HG02623 (cell line): Measurements from ENCODE around the gene RPTOR.

Experiments used
- ATAC-seq: cut with Tn5 transposase; IDR thresholded peaks from one replicate; pipeline ENCODE4 v1.9.1; 2021; ENCODE audit warnings: moderate library complexity; ENCODE audit not compliant: unreplicated experiment

RPTOR gene

DNA sequence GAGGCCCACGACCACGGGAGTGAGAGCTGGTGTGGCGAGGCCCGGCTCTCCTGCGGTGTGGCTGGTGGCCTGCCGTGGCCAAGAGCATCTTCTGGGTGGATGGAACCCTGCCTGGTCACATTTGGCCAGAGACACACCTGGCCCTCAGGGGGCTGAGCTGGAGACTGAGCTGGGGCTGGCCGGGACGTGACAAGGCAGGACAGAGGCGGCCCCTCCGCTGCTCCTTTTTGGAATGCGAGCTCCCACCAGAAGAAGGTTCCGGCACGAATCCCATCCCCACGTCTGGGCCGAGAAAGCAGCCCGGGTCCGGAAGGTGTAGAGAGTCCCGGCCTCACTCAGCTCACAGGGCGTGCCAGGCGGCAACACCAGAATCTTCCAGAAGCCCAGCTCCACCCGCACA is 421.0 kb downstream of the RPTOR start:
- no peak for ATAC-seq

DNA sequence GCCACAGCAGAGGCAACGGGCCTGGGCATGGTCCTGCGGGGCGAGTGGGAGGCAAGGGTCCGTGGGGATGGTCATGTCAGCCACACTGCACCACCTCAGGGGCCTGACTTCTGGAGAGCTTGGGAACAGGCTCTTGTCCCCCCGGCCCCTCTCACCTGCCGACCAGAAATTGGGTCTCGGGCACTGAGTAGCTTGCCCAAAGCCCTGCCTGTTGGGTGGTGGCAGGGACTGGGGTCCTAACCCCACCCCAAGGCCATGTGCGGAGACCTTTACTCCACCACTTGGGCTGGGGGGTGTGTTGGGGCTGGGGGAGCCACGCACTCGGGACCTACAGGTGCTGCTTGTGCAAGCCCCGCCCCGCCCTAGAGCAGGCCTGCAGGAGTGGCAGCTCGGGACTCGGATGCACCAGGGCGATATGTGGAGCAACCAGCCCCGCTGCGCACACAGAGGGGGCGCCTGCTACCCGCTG is 422.8 kb downstream of the RPTOR start:
- no peak for ATAC-seq

GRCh38 chr17:80968602-80969029 is 424.0 kb downstream of the RPTOR start:
- ATAC-seq = no peak

DNA sequence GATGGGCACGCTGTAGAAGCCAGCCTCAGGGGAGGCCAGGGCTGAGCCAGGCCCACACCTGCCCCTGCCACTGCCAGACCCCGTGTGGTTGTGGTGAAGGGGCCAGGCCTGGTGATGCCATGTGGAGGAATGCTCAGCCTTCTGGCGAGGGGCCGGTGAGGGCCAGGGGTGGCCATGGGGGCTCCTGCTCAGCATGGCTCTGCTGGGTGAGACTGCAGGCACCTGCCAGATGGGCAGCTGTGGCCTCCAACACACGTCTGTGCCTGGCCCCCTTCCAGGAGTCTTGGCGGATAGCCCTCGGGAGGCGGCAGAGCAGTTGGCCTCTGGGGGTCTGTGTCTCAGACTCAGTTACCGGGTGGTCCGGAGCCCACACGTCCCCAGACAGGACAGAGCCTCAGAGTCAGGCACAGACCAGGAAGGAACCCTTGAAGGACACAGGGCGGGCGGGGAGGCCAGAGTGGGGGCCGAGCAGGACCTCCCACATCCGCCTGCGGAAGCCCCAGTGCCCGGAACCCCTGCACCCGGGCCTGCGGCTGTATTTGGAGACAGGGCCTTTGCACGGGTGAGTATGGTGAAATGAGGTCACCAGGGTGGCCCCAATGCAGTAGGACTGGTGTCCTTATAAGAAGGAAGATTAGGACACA is 424.5 kb downstream of the RPTOR start:
- ATAC-seq = no peak

- no peak for ATAC-seq
Measured at GRCh38 chr17:80969674-80970043, 425.0 kb downstream of the RPTOR start.

GRCh38 chr17:80970044-80970761 is 425.6 kb downstream of the RPTOR start:
- ATAC-seq = no peak

DNA sequence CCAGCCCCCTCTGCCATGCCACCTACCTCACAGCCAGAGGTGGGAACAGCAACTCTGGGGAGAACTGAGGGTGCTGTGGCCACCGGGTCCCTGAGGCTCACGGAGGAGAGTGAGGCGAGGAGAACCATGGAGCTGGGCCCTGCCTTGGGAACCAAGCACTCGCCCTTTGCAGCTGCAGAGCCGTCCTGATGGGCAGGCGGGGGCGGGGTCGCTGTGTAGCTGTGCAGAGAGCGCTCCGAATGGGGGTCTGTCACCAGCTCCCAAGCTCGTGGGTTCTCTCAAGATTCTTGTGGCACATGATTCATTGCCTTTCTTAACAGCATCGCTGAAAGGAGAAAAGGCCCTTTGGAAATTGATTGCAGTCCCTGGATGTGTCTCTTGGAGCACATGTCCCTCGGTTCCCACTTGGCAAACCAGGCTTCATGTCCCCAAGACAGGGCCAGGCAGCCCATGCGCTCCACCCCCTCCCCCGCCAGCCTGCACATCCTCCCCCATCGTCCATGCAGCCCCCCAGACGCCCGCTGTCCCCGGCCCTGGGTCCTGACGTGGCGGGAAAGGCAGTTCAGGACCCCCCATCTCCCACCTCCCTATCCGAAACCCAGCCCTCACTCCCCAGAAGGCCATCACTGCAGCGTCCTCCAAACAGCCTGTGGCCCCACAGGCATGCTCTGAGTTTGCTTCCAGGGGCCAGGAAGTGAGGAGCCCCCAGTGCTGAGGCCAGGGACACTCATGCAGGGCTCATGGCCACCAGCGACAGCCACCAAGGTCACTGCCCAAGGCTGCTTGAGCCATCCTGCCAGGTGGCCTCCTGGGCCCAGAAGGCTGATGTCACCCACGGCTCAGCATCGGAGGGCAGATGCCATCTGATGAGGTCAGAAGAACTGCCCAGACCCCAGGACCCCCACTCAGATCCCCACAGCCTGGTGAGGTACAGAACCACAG is 426.4 kb downstream of the RPTOR start:
- ATAC-seq = no peak

- no peak for ATAC-seq
Measured at GRCh38 chr17:80971704-80972304, 427.2 kb downstream of the RPTOR start.

GRCh38 chr17:80976701-80977100 is 432.1 kb downstream of the RPTOR start:
- no peak for ATAC-seq

- ATAC-seq = no peak
Measured at GRCh38 chr17:80977172-80977571, 432.5 kb downstream of the RPTOR start.

DNA sequence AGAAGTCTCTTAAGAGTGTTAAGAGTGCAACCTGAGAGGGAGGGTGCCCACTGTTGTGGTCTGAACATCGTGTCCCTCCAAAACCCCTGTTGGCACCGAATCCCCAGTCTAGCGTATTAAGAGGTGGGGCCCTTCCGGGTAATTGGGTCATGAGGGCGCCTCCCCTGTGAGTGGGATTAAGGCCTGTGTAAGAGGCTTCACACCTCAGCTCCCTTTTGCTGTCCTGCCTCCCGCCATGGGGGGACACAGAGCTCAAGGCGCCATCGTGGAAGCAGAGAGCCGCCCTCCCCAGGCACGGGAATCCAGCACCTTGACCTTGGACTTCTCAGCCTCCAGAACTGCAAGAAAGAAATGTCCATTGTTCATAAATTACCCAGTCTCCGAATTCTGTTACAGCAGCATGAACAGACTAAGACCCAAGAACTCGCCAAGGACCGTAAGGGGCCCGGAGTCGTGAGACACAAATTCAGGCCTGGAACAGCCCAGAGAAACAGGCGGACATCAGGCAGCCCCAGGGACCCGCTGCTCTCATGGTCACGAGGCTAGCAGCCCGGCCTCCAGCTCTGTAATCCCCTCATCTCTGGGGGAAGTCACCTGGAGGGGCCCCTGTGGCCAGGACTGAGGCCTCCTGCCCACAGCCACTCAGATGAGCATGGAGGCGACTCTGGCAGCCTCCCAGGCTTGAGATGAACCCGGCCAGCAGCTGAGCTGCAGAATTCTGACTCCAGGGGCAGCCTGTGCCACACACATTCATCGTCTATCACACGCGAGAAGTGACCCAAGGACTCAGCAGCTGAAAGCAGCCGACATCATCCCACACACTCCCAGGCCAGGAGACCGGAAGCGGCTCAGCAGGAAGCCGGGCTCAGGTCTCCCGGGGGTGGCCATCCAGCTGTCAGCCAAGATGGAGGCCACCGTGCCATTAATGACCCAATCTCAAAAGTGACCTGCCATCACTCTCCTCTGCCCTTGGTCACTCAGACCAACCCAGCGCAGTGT is 434.2 kb downstream of the RPTOR start:
- ATAC-seq = no peak

DNA sequence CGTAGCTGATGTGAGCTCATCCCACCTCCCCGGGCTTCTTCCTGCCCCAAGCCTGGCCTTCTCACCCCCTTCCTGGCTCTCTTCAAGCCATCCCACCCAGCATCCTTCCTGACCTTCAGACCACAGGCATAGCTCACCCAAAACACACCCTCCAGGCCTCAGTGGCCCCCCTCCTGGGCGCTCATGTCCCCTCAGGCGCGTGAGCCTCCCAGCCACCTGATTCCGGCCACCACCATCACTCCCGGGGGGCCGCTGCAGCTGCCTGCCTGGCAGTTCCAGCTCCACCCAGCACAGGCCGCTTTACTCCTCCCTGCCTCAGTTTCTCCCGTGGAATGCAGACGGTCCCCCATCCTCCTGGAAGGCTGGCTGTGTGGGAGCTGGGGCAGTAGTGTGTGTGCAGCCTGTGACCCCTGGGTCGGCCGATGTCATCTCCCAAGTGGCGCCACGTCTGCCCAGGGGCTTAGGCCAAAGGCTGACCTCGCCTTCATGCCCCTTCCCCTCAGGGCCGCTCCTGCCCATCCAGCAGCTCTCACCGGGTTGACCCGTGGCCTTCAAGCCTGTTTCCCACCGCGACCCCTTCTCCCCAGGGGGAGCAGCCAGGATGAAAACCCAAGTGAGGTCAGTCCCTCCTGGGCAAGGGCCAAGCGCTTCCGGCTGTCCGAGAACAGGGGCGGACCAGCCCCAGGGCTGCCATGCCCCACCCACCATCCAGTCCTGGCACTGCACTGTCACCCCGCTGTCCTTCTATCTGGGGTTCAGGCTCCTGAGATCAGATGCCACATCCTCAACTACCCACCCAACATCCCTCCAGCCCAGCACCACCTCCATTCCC is 435.1 kb downstream of the RPTOR start:
- no peak for ATAC-seq

DNA sequence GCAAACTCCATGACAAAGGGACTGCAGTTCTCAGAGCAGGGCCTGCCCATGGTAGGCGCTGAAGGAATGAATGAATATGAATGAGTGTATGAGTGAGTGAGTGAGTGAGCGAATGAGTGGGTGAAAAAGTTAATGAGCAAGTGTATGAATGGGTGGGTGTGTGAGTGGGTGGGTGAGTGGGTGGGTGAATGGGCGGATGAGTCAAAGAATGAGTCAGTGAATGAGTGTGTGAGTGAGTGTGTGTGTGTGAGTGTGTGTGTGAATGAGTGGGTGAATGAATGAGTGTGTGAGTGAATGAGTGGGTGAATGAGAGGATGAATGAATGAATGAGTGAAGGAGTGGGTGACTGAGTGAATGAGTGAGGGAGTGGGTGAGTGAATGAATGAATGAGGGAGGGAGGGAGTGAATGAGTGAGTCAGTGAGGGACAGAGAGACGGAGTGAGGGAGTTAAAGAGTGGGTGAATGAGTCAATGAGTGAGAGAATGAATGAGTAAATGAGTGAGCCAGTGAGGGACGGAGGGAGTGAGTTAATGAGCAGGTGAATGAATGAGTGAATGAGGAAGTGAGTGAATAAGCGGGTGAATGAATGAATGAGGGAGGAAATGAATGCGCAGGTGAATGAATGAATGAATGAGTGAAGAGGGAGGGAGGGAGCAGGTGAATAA is 435.9 kb downstream of the RPTOR start:
- ATAC-seq = no peak

DNA sequence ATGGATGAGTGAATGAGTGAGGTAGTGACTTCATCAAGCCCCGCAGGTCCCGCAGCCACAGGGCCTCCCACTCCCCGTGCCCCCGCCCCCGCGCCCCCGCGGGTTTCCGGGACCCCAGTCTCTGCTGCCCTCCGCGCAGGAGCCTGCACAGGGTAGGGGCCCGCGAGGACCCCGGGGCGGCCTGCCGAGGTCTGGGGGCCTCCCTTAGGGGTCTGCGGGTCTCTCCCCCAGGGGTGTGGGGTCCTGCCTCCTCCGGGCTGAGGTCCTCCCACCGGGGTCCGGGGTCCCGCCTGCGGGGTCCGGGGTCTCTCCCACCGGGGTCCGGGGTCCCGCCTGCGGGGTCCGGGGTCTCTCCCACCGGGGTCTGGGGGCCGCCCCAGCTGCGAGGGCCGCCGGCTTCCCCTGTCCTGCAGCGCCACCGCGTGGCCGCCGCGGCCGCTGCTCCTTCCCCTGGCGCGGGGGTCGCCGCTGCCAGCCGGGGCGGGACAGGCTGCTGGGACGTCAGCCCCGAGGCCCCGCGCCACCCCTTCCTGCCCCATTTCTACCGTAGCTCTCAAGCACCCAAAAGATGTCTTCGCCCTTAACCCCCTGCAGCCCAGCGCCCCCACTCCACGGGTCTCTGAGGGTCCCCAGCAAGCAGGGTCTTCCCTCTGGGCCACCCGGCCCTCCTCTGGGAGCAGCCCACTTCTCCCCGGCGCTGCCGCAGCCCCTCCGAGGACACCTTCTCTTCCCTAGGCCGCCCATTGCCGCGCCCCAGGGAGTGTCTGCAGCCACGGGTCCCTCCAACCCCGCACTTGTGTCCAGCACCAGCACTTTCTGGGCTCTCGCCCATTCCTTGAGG is 436.6 kb downstream of the RPTOR start:
- ATAC-seq = no peak

DNA sequence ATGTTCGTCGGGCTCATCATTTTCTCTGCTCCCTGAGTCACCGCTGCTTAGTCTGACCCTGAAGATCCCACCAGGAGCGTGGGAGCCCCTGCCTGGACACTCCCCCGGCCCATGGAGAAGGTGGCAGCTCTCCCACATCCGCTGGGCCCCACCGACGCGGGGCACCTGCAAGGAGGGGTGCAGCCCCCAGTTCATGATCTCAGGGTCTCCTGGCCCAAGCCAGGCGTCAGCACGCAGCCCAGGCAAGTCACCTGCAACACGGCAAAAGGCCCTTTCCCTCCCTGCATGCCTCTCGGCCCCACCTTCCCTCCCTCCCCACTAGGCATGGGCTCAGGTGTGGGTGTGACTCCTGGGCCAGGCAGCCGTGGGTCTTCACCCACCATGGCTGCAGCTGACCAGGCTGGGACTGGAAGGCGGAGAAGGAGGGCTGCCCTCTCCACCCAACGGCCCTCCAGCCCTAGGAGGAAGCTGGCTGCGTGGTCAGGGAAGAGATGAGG is 437.3 kb downstream of the RPTOR start:
- no peak for ATAC-seq

- ATAC-seq = no peak
Measured at GRCh38 chr17:80982426-80982974, 437.9 kb downstream of the RPTOR start.

GRCh38 chr17:80983545-80983944 is 438.9 kb downstream of the RPTOR start:
- ATAC-seq = no peak
